SK-N-SH (cell line): ENCODE results near the gene RHOBTB1. TPM values are rescaled to one million over a fixed set of nuclear protein-coding genes. Genes with fewer than 3 reads are reported as not detected.

Source experiments
- CTCF ChIA-PET: fragments of 300-600, 350-600 bp; formaldehyde crosslinking; extraction: SDS; loops from one replicate; lab custom pipeline; 2021; lab: Yijun Ruan, JAX
- POLR2A ChIA-PET: fragments of 350-600 bp; sonication (Branson Sonifier 250); formaldehyde crosslinking; extraction: SDS; loops from one replicate; lab custom pipeline; 2020; ENCODE audit warnings: antibody characterized with exemption, inconsistent platforms; lab: Yijun Ruan, JAX
- DNase-seq: peaks from one replicate; pipeline ENCODE4 v3.0.0; 2012
- H2AFZ ChIP-seq: fragments of 200-600 bp; sonication (generic); 2 replicates; pipeline ENCODE4 v1.8.1; 2016; ENCODE audit warnings: antibody characterized with exemption, mild to moderate bottlenecking, low read depth
- H3F3A ChIP-seq: fragments of 200-600 bp; sonication (generic); replicated peaks from 2 replicates; pipeline ENCODE3; 2016; ENCODE audit warnings: antibody characterized with exemption, mild to moderate bottlenecking; ENCODE audit not compliant: insufficient read depth
- H3K27ac ChIP-seq, 2 experiments: fragments of 200-500 bp in 1 of 2; fragments of 200-600 bp in 1 of 2; sonication (Bioruptor generic) in 1 of 2; sonication (generic), shearing (Covaris generic) in 1 of 2; 2 replicates each; pipeline versions ENCODE4 v1.5.1 to v1.6.1; 2014 to 2016; ENCODE audit warnings: low read depth in 2 of 2, inconsistent platforms in 1 of 2, low read length in 1 of 2, mild to moderate bottlenecking in 1 of 2, mixed read lengths in 1 of 2
- H3K27me3 ChIP-seq: fragments of 200-600 bp; sonication (generic), shearing (Covaris generic); 2 replicates; pipeline ENCODE4 v1.6.1; 2016; ENCODE audit warnings: mixed run types; ENCODE audit not compliant: insufficient read depth
- H3K36me3 ChIP-seq, 2 experiments: fragments of 200-500 bp in 1 of 2; fragments of 200-600 bp in 1 of 2; sonication (Bioruptor generic) in 1 of 2; sonication (generic) in 1 of 2; replicated peaks in 1 of 2; 2 replicates each; pipeline versions ENCODE3 to v1.5.1; 2014 to 2016; ENCODE audit warnings: low read length in 1 of 2, mild to moderate bottlenecking in 1 of 2; ENCODE audit not compliant: insufficient read depth in 2 of 2, control insufficient read depth in 1 of 2
- H3K4me1 ChIP-seq, 2 experiments: fragments of 200-500 bp in 1 of 2; fragments of 200-600 bp in 1 of 2; sonication (Bioruptor generic) in 1 of 2; sonication (generic), shearing (Covaris generic) in 1 of 2; 2 replicates each; pipeline versions ENCODE4 v1.5.1 to v1.6.1; 2014 to 2016; ENCODE audit warnings: low read depth in 1 of 2, low read length in 1 of 2, mixed run types in 1 of 2; ENCODE audit not compliant: insufficient read depth in 2 of 2, control insufficient read depth in 1 of 2
- H3K4me2 ChIP-seq: fragments of 200-600 bp; sonication (generic), shearing (Covaris generic); 2 replicates; pipeline ENCODE4 v1.6.1; 2017; ENCODE audit warnings: mixed run types
- H3K4me3 ChIP-seq, 2 experiments: fragments of 200-500 bp in 1 of 2; fragments of 200-600 bp in 1 of 2; sonication (Bioruptor generic) in 1 of 2; sonication (generic), shearing (Covaris generic) in 1 of 2; 2 replicates each; pipeline versions ENCODE4 v1.5.1 to v1.8.1; 2014 to 2016; ENCODE audit warnings: low read depth in 2 of 2, inconsistent platforms in 1 of 2, low read length in 1 of 2, mild to moderate bottlenecking in 1 of 2, mixed read lengths in 1 of 2, moderate library complexity in 1 of 2
- H3K79me2 ChIP-seq: fragments of 200-600 bp; sonication (generic); 2 replicates; pipeline ENCODE4 v1.8.1; 2017; ENCODE audit warnings: mild to moderate bottlenecking; ENCODE audit not compliant: insufficient read depth
- H3K9ac ChIP-seq: fragments of 200-600 bp; sonication (generic); 2 replicates; pipeline ENCODE4 v1.6.1; 2017; ENCODE audit warnings: mixed run types
- H3K9me2 ChIP-seq: fragments of 200-600 bp; sonication (generic); 2 replicates; pipeline ENCODE4 v1.6.1; 2017; ENCODE audit warnings: mixed run types
- H3K9me3 ChIP-seq: fragments of 200-600 bp; sonication (generic); 2 replicates; pipeline ENCODE4 v1.6.1; 2017; ENCODE audit warnings: mixed run types, mild to moderate bottlenecking, moderate library complexity
- H4K20me1 ChIP-seq: fragments of 200-600 bp; sonication (generic); 2 replicates; pipeline ENCODE4 v1.6.1; 2017; ENCODE audit warnings: mild to moderate bottlenecking, mixed run types; ENCODE audit not compliant: insufficient read depth
- CTCF ChIP-seq: fragments of 200-600 bp; sonication (generic); IDR thresholded peaks from 2 replicates; pipeline ENCODE4 v1.6.1; 2017; ENCODE audit warnings: antibody characterized with exemption, mild to moderate bottlenecking, moderate library complexity
- EP300 ChIP-seq, 2 experiments: IDR thresholded peaks; 2 replicates each; pipeline versions ENCODE4 v1.4.0 to v1.6.1; 2012; ENCODE audit warnings: borderline replicate concordance in 1 of 2, low read depth in 1 of 2, low read length in 1 of 2
- FOXM1 ChIP-seq: IDR thresholded peaks from 2 replicates; pipeline ENCODE4 v1.4.0; 2012; ENCODE audit warnings: low read depth, mild to moderate bottlenecking
- GABPA ChIP-seq: IDR thresholded peaks from 2 replicates; pipeline ENCODE4 v1.4.0; 2012; ENCODE audit warnings: low read depth, mild to moderate bottlenecking
- GATA2 ChIP-seq: sonication (generic); formaldehyde crosslinking; IDR thresholded peaks from 2 replicates; pipeline ENCODE4 v1.5.0; 2020; ENCODE audit warnings: mild to moderate bottlenecking, missing genetic modification reagents
- IRF3 ChIP-seq: fragments of 150-350 bp; IDR thresholded peaks from 2 replicates; pipeline ENCODE4 v1.6.1; 2016; ENCODE audit warnings: mild to moderate bottlenecking, low read depth, low read length
- MEF2A ChIP-seq: IDR thresholded peaks from 2 replicates; pipeline ENCODE4 v1.4.0; 2012; ENCODE audit warnings: low read depth, borderline replicate concordance
- NFIC ChIP-seq: IDR thresholded peaks from 2 replicates; pipeline ENCODE4 v1.4.0; 2012; ENCODE audit warnings: borderline replicate concordance
- NRF1 ChIP-seq: IDR thresholded peaks from 2 replicates; pipeline ENCODE4 v1.6.1; 2012; ENCODE audit warnings: low read depth, mild to moderate bottlenecking, low read length
- RCOR1 ChIP-seq: fragments of 150-350 bp; IDR thresholded peaks from 2 replicates; pipeline ENCODE4 v1.6.1; 2017; ENCODE audit warnings: antibody characterized with exemption, low read length
- RFX5 ChIP-seq: IDR thresholded peaks from 2 replicates; pipeline ENCODE4 v1.6.1; 2012; ENCODE audit warnings: mild to moderate bottlenecking, improper control_type of control experiment, low read length
- SIN3A ChIP-seq: IDR thresholded peaks from 2 replicates; pipeline ENCODE4 v1.6.1; 2012; ENCODE audit warnings: low read depth, mild to moderate bottlenecking, low read length, moderate library complexity, borderline replicate concordance
- SMC3 ChIP-seq: IDR thresholded peaks from 2 replicates; pipeline ENCODE4 v1.6.1; 2012; ENCODE audit warnings: low read depth, low read length, improper control_type of control experiment
- TAF1 ChIP-seq: IDR thresholded peaks from 2 replicates; pipeline ENCODE4 v1.6.1; 2012; ENCODE audit warnings: low read depth, mild to moderate bottlenecking, low read length, moderate library complexity, borderline replicate concordance
- TCF12 ChIP-seq: IDR thresholded peaks from 2 replicates; pipeline ENCODE4 v1.4.0; 2012
- USF1 ChIP-seq: IDR thresholded peaks from 2 replicates; pipeline ENCODE4 v1.4.0; 2012; ENCODE audit warnings: low read depth, borderline replicate concordance
- USF2 ChIP-seq: fragments of 150-350 bp; IDR thresholded peaks from 2 replicates; pipeline ENCODE4 v1.6.1; 2017; ENCODE audit warnings: antibody characterized with exemption, low read length, low read depth, borderline replicate concordance
- whole genome bisulfite sequencing: methylation state at CpG from one replicate; pipeline ENCODE4 v1.1.6; 2017; ENCODE audit warnings: low lambda C conversion rate; 5-methylcytosine and 5-hydroxymethylcytosine counted together
- polyA plus RNA-seq, 3 experiments: library from polyadenylated mRNA; depleted of rRNA; stranded (reverse); fragments of >200 nt; gene quantifications; 2 replicates each; pipeline ENCODE4 v1.2.3, GENCODE V29; 2012

The RHOBTB1 gene
- polyA plus RNA-seq, 1 of the 3 experiments (the other 2 are of a cell fraction), result 10.5 TPM

GRCh38 chr10:60960031-60960430 lies 16.0 kb upstream of the RHOBTB1 start:
- H2AFZ ChIP-seq, result no peak overlapping the region
- H3K9me2 ChIP-seq, result no peaks in the 10 kb centered on the region
- H3K4me1 ChIP-seq, result peaks cover 34 to 37% of the 10 kb centered on the region in 2 experiments
- no peaks in the 10 kb centered on the region for H4K20me1 ChIP-seq
- no peaks in the 10 kb centered on the region for H3K36me3 ChIP-seq
- H3K27me3 ChIP-seq, result no peaks in the 10 kb centered on the region
- no peaks in the 10 kb centered on the region for H3K9me3 ChIP-seq
- H3K4me2 ChIP-seq, result no peak overlapping the region
- 75% methylated on average over 3 of the region's 3 CpGs for WGBS
- peak in 1 of 2 experiments; percentile 52; a peak in 1 of 4 replicates for TF ChIP-seq EP300 (IDR thresholded peaks at IDR 0.05; ENCODE audit: borderline replicate concordance in 1 of 2, low read depth in 1 of 2, low read length in 1 of 2)
- TF ChIP-seq NFIC, result no peak
- TF ChIP-seq, all 33 proteins: peak for 1
- DNase-seq, result no peak
- H3K79me2 ChIP-seq, result no peaks in the 10 kb centered on the region
- POLR2A ChIA-PET, result interaction anchor here (0.7 kb wide), 1 partner anchor 17 kb away, joined by 3 read pairs; no protein-coding TSS in a partner anchor
- no peak overlapping the region for H3K9ac ChIP-seq
- CTCF ChIA-PET, result interaction anchor here (0.5 to 5.1 kb wide), 4 partner anchors 7 to 478 kb away, joined by 3 to 25 read pairs (median 3); no protein-coding TSS in a partner anchor
- no peak overlapping the region for H3K4me3 ChIP-seq
- peak overlapping the region in 1 of 2 experiments; percentile 92; a peak in 3 of 4 replicates for H3K27ac ChIP-seq
- H3F3A ChIP-seq, result peaks cover 29% of the 10 kb centered on the region

GRCh38 chr10:60958892-60959601 lies 15.1 kb upstream of the RHOBTB1 start:
- Histone ChIP-seq H3K27me3 (no peaks in the 10 kb centered on the region), H3K4me3 (no peak overlapping the region), H3K9me2 (no peaks in the 10 kb centered on the region), H3K79me2 (no peaks in the 10 kb centered on the region), H3K9me3 (no peaks in the 10 kb centered on the region), H3F3A (peaks cover 22% of the 10 kb centered on the region), H3K4me1 (peaks cover 28 to 37% of the 10 kb centered on the region in 2 experiments), H3K4me2 (peak overlapping the region; percentile 41), H4K20me1 (no peaks in the 10 kb centered on the region), H2AFZ (peak overlapping the region; percentile 23; the same call in 1 of the 2 replicates), H3K36me3 (no peaks in the 10 kb centered on the region), H3K27ac (peak overlapping the region; percentile 59 to 92; a peak in 3 of 4 replicates), H3K9ac (no peak overlapping the region)
- WGBS, result 10% methylated on average over 3 of the region's 3 CpGs
- CTCF ChIA-PET, result interaction anchor here (0.8 to 5.1 kb wide), 6 partner anchors 8 to 440 kb away, joined by 3 to 25 read pairs (median 3); no protein-coding TSS in a partner anchor
- POLR2A ChIA-PET, result interaction anchor here (0.7 kb wide), 1 partner anchor 16 kb away, joined by 3 read pairs; no protein-coding TSS in a partner anchor
- no peak for DNase-seq
- TF ChIP-seq FOXM1 (no peak), NRF1 (no peak), GABPA (no peak), CTCF (no peak), SIN3A (no peak), RFX5 (no peak), TAF1 (no peak), USF2 (peak; percentile 45; the same call in 1 of the 2 replicates), GATA2 (CRISPR knock-in tag) (0 out of 2 replicates have a peak, but pooled peaks have one; percentile 7), NFIC (peak; percentile 57; the same call in 1 of the 2 replicates), RCOR1 (peak; percentile 42; the same call in 1 of the 2 replicates), SMC3 (no peak), TCF12 (peak; percentile 61), MEF2A (no peak), IRF3 (no peak), USF1 (peak; percentile 65; the same call in 1 of the 2 replicates)
